ENCODE data around the gene LETM1. TPM values are rescaled to one million over a fixed set of nuclear protein-coding genes. Genes with fewer than 3 reads are reported as not detected.

Gene LETM1
- total RNA-seq, 2 donors from 2014 or later: 76.2 to 139 TPM

- no peaks in the 10 kb centered on the region for H3K4me1 ChIP-seq
- H3K27ac ChIP-seq: no peak overlapping the region
- H3K36me3 ChIP-seq: no peaks in the 10 kb centered on the region
- intact Hi-C loops (cut with DNase I): no loop called here
- H3K9me3 ChIP-seq: no peaks in the 10 kb centered on the region
- no peak for DNase-seq
- H3K27me3 ChIP-seq: no peaks in the 10 kb centered on the region
- no peak overlapping the region for H3K4me3 ChIP-seq
- TF ChIP-seq CTCF (IDR thresholded peaks at IDR 0.05): no peak
- H3K9ac ChIP-seq (ENCODE audit: low read depth in 2 of 2, low read length in 2 of 2): no peak overlapping the region
Observed at GRCh38 chr4:1779588-1780382, 76.2 kb downstream of the LETM1 start.

GRCh38 chr4:1778642-1779392 is 77.1 kb downstream of the LETM1 start:
- Histone ChIP-seq H3K4me3 (no peak overlapping the region), H3K27ac (no peak overlapping the region), H3K4me1 (no peaks in the 10 kb centered on the region), H3K36me3 (no peaks in the 10 kb centered on the region), H3K9me3 (no peaks in the 10 kb centered on the region), H3K27me3 (no peaks in the 10 kb centered on the region), H3K9ac (ENCODE audit: low read depth in 2 of 2, low read length in 2 of 2) (no peak overlapping the region)
- TF ChIP-seq CTCF (IDR thresholded peaks at IDR 0.05): no peak
- intact Hi-C loops (cut with DNase I): no loop called here
- no peak for DNase-seq

GRCh38 chr4:1777822-1778641 is 77.9 kb downstream of the LETM1 start:
- Histone ChIP-seq H3K27ac (no peak overlapping the region), H3K9ac (ENCODE audit: low read depth in 2 of 2, low read length in 2 of 2) (no peak overlapping the region), H3K36me3 (no peaks in the 10 kb centered on the region), H3K9me3 (no peaks in the 10 kb centered on the region), H3K27me3 (no peaks in the 10 kb centered on the region), H3K4me3 (no peak overlapping the region), H3K4me1 (no peaks in the 10 kb centered on the region)
- no peak for DNase-seq
- intact Hi-C loops (cut with DNase I): no loop called here
- no peak for TF ChIP-seq CTCF (IDR thresholded peaks at IDR 0.05)

GRCh38 chr4:1776521-1777161 is 79.3 kb downstream of the LETM1 start:
- Histone ChIP-seq H3K36me3 (no peaks in the 10 kb centered on the region), H3K4me1 (no peaks in the 10 kb centered on the region), H3K9me3 (no peaks in the 10 kb centered on the region), H3K27me3 (no peaks in the 10 kb centered on the region), H3K9ac (ENCODE audit: low read depth in 2 of 2, low read length in 2 of 2) (no peak overlapping the region), H3K4me3 (no peak overlapping the region), H3K27ac (no peak overlapping the region)
- TF ChIP-seq CTCF (IDR thresholded peaks at IDR 0.05): no peak
- DNase-seq: no peak
- intact Hi-C loops (cut with DNase I): no loop called here

All from colonic mucosa (tissue), 4 donors.